Measurements from ENCODE around the gene MROH2B. TPM values are rescaled to one million over a fixed set of nuclear protein-coding genes. Genes with fewer than 3 reads are reported as not detected.

The MROH2B gene
- total RNA-seq, 4 donors from 2014 or later: not detected

GRCh38 chr5:41093803-41094202, 22.7 kb upstream of the MROH2B start:
- Histone ChIP-seq H3K27ac (no peak overlapping the region), H3K4me3 (no peak overlapping the region), H3K9me3 (no peaks in the 10 kb centered on the region), H3K36me3 (no peaks in the 10 kb centered on the region), H3K4me1 (no peaks in the 10 kb centered on the region), H3K27me3 (no peaks in the 10 kb centered on the region)
- TF ChIP-seq, protein P1, sequence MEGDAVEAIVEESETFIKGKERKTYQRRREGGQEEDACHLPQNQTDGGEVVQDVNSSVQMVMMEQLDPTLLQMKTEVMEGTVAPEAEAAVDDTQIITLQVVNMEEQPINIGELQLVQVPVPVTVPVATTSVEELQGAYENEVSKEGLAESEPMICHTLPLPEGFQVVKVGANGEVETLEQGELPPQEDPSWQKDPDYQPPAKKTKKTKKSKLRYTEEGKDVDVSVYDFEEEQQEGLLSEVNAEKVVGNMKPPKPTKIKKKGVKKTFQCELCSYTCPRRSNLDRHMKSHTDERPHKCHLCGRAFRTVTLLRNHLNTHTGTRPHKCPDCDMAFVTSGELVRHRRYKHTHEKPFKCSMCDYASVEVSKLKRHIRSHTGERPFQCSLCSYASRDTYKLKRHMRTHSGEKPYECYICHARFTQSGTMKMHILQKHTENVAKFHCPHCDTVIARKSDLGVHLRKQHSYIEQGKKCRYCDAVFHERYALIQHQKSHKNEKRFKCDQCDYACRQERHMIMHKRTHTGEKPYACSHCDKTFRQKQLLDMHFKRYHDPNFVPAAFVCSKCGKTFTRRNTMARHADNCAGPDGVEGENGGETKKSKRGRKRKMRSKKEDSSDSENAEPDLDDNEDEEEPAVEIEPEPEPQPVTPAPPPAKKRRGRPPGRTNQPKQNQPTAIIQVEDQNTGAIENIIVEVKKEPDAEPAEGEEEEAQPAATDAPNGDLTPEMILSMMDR (IDR thresholded peaks at IDR 0.05): no peak
- TF ChIP-seq POLR2A (IDR thresholded peaks at IDR 0.05): no peak
- no peak for DNase-seq

DNA sequence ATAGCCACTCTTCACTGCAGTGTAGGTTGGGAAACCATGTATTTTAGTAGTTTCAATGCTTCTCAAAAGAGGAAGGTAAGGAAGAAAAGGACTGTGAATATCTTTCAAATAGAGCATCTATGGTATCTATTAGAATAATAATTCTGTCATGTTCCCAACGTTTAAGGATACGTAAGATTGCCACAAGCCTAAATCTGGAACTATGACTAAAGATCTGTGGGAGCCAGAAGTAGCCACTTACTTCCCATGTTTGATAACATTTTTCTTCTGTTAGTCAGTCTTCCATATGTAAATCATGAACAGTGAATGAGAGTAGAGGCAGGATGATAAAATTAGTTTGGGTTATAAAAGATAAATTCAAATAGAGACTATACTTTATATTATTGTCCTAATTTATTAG, 16.3 kb upstream of the MROH2B start:
- Histone ChIP-seq H3K4me1 (no peaks in the 10 kb centered on the region), H3K36me3 (no peaks in the 10 kb centered on the region), H3K4me3 (no peak overlapping the region), H3K9me3 (no peaks in the 10 kb centered on the region), H3K27ac (no peak overlapping the region), H3K27me3 (no peaks in the 10 kb centered on the region)
- DNase-seq: no peak
- TF ChIP-seq, protein P1 (IDR thresholded peaks at IDR 0.05): no peak
- no peak for TF ChIP-seq POLR2A (IDR thresholded peaks at IDR 0.05)

- no peak overlapping the region for H3K27ac ChIP-seq
- no peak for DNase-seq
- H3K9me3 ChIP-seq: no peaks in the 10 kb centered on the region
- TF ChIP-seq POLR2A (IDR thresholded peaks at IDR 0.05): no peak
- TF ChIP-seq, protein P1 (IDR thresholded peaks at IDR 0.05): no peak
- H3K4me3 ChIP-seq: no peak overlapping the region
- H3K27me3 ChIP-seq: no peaks in the 10 kb centered on the region
- H3K36me3 ChIP-seq: no peaks in the 10 kb centered on the region
- H3K4me1 ChIP-seq: no peaks in the 10 kb centered on the region
Observed at GRCh38 chr5:41083306-41083705, 12.2 kb upstream of the MROH2B start.

GRCh38 chr5:41071975-41072374, 833 bp upstream of the MROH2B start:
- no peaks in the 10 kb centered on the region for H3K36me3 ChIP-seq
- no peaks in the 10 kb centered on the region for H3K4me1 ChIP-seq
- H3K27me3 ChIP-seq: no peaks in the 10 kb centered on the region
- H3K27ac ChIP-seq: no peak overlapping the region
- TF ChIP-seq POLR2A (IDR thresholded peaks at IDR 0.05): no peak
- TF ChIP-seq, protein P1 (IDR thresholded peaks at IDR 0.05): no peak
- no peak overlapping the region for H3K4me3 ChIP-seq
- DNase-seq: no peak
- H3K9me3 ChIP-seq: no peaks in the 10 kb centered on the region

DNA sequence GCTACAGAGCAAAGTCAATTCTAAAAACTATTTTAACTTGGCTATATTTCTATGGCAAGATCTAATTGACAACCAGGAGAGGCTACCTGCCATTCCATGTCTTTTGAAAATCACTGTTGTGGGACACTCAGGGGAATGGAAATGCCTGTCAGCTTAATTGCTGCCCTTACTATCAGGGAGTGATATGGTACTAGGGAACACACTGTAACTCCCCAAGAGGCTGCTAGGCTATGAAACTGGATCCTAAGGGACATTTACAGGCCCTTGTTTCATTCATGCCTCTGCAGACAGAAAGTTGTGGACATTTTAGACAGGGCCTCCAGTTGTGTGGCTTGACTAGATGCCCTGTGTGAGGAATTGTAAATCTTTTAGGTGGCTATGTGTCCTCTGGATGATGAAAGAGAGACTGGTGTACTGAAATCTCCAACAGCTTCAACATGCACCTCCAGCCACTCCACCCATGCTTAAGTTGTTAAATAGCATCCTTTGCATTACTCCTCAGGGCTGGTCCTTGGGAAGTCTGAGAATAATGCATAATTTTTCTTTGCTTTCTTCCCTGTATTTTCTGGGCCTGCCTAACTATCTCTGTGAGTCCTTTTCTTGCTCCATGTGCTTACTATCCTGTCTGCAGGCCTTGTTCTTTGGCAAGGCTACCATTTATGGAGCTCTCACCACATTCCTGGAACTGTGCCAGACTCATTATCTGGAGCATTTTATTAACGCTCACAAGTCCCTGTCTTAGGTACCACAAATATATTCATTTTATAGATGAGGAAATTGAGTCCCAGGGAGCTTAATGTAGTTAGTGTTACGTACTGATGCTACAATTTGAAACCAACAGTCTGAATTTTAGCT, 3.2 kb downstream of the MROH2B start:
- Histone ChIP-seq H3K4me3 (no peak overlapping the region), H3K9me3 (no peaks in the 10 kb centered on the region), H3K27me3 (no peaks in the 10 kb centered on the region), H3K4me1 (no peaks in the 10 kb centered on the region), H3K36me3 (no peaks in the 10 kb centered on the region), H3K27ac (no peak overlapping the region)
- TF ChIP-seq POLR2A (IDR thresholded peaks at IDR 0.05): no peak
- TF ChIP-seq, protein P1 (IDR thresholded peaks at IDR 0.05): no peak
- DNase-seq: no peak
